Erythroblast (primary cell): ENCODE measurements around the gene TSHZ2.
"Not testable (repeated sequence)": the region's sequence is repeated elsewhere in the genome, so short reads cannot be mapped to it uniquely, and the experiment has no call there.

Experiments
- DNase-seq, 2 experiments: peaks; one replicate each; lab custom pipeline; 2025; lab: John Stamatoyannopoulos, UW
- GATA1 ChIP-seq: IDR thresholded peaks from 2 replicates; pipeline ENCODE4 v1.6.1; 2011; ENCODE audit warnings: low read depth, mild to moderate bottlenecking, control low read depth, low read length, moderate library complexity
- POLR2A ChIP-seq: IDR thresholded peaks from 2 replicates; pipeline ENCODE4 v1.6.1; 2011; ENCODE audit warnings: mild to moderate bottlenecking, low read length

Gene TSHZ2

GRCh38 chr20:53454675-53455276 is 482.6 kb downstream of the TSHZ2 start:
- no peak for TF ChIP-seq GATA1
- DNase-seq, result no peak

GRCh38 chr20:53463101-53463972 is 491.2 kb downstream of the TSHZ2 start:
- no peak for DNase-seq
- TF ChIP-seq POLR2A (no peak), GATA1 (no peak)

- DNase-seq, result no peak
- TF ChIP-seq GATA1, result no peak
Measured at GRCh38 chr20:53466279-53466678, 494.1 kb downstream of the TSHZ2 start.

GRCh38 chr20:53468587-53468986 is 496.4 kb downstream of the TSHZ2 start:
- no peak for DNase-seq
- TF ChIP-seq GATA1 (no peak), POLR2A (no peak)

- not testable (repeated sequence) for DNase-seq
Measured at GRCh38 chr20:53472859-53473258, 500.7 kb downstream of the TSHZ2 start.

- DNase-seq, result no peak
- TF ChIP-seq POLR2A (no peak), GATA1 (no peak)
Measured at GRCh38 chr20:53480913-53481312, 508.8 kb downstream of the TSHZ2 start.

GRCh38 chr20:53487461-53488200 is 515.5 kb downstream of the TSHZ2 start:
- no peak for TF ChIP-seq GATA1
- no peak for TF ChIP-seq POLR2A
- no peak for DNase-seq

- no peak for DNase-seq
- TF ChIP-seq POLR2A (no peak), GATA1 (no peak)
Measured at GRCh38 chr20:53488775-53489272, 516.7 kb downstream of the TSHZ2 start.

- TF ChIP-seq GATA1, result no peak
- no peak for TF ChIP-seq POLR2A
Measured at GRCh38 chr20:53489528-53489927, 517.4 kb downstream of the TSHZ2 start.

GRCh38 chr20:53490620-53491019 is 518.5 kb downstream of the TSHZ2 start:
- DNase-seq, result no peak

More at GRCh38 chr20:53489528-53489927, 517.4 kb downstream of the TSHZ2 start:
- DNase-seq, result no peak

GRCh38 chr20:53491462-53491861 is 519.3 kb downstream of the TSHZ2 start:
- TF ChIP-seq POLR2A, result no peak
- TF ChIP-seq GATA1, result no peak
- DNase-seq, result no peak

More at GRCh38 chr20:53490620-53491019, 518.5 kb downstream of the TSHZ2 start:
- TF ChIP-seq GATA1, result no peak
- no peak for TF ChIP-seq POLR2A

GRCh38 chr20:53492212-53492611 is 520.1 kb downstream of the TSHZ2 start:
- DNase-seq, result no peak
- TF ChIP-seq POLR2A (no peak), GATA1 (no peak)

- no peak for DNase-seq
- no peak for TF ChIP-seq GATA1
- no peak for TF ChIP-seq POLR2A
Measured at GRCh38 chr20:53493311-53493857, 521.2 kb downstream of the TSHZ2 start.
